NCI-H146 (cell line): ENCODE measurements around the gene WDFY3.
"Not testable (repeated sequence)": the region's sequence is repeated elsewhere in the genome, so short reads cannot be mapped to it uniquely, and the experiment has no call there.

Source experiments
- DNase-seq: peaks from one replicate; lab custom pipeline; 2025; lab: John Stamatoyannopoulos, UW

WDFY3 gene

DNA sequence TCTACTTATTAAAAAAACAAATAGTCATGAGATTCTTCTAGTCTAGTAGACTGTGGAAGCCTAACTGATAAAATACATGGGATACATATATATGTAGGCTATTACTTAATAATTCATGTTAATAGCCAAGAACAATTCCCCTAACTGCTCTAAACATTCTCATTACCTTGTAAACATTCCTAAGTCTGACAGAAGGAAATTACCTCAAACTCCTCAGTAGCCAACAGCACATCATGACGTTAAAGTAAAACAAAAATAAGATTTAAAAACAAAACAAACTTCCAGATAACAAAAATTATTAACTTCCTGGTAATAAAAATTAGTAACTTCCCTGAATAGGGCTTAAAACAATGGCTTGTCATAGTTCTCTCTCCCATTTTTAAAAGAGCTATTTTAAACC, 109.2 kb downstream of the WDFY3 start:
- DNase-seq = no peak

- DNase-seq = peak; percentile 50
Measured at GRCh38 chr4:84856468-84857049, 109.9 kb downstream of the WDFY3 start.

DNA sequence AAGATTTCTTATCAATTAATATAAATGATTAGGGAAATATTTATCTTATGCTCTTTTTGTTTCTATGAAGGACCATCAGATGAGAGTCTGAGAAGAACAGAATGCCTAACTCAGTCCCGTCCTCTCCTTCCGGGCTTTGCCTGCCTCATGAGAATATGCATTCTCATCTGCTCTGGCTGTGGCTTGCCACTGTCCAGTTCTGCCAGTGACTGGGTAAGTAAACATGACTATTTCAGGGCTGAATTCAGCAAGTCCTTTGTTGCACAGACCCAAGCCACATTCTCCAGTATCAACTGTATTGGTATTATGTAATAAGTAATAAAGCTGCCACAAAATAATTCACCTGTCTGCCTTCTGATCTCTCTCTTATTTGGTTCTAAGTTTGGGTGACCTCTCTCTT, 110.7 kb downstream of the WDFY3 start:
- peak; percentile 50 for DNase-seq

DNA sequence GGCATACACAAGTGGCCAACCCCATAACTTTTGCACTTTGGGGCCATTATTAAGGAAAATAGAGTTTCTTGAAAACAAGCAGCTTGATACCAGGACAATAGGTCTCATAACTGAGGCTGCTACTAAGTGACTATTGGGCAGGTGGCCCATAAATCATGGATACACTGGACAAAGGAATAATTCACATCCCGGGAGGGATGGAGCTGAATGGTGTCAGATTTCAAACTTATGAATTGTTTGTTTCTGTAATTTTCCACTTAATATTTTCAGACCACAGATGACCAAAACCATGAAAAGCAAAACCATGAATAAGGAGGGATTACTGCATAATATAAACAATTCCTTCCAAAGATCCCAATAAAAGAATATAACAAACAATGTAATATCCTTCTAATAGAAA, 114.4 kb downstream of the WDFY3 start:
- peak; percentile 68 for DNase-seq

GRCh38 chr4:84849051-84849640, 117.3 kb downstream of the WDFY3 start:
- no peak for DNase-seq

GRCh38 chr4:84848432-84848831, 118.1 kb downstream of the WDFY3 start:
- no peak for DNase-seq

DNA sequence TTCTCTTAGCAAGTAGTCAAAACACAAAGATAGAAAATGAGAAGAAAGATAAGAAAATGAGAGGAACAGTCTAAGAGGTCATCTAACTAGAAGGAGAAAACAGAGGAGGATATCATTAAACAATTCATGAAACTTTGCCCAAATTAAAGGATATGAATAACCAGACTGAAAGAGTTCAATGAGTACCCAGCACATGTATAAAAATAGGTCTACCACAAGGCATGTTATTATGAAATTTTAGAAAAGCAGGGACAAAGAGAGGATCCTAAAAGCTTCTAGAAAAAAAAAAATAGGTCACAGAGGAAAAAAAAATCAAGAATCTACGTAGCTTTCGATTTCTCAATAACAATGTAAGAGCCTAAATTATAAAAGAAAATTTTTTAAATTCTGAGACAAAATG, 118.5 kb downstream of the WDFY3 start:
- DNase-seq = no peak

DNA sequence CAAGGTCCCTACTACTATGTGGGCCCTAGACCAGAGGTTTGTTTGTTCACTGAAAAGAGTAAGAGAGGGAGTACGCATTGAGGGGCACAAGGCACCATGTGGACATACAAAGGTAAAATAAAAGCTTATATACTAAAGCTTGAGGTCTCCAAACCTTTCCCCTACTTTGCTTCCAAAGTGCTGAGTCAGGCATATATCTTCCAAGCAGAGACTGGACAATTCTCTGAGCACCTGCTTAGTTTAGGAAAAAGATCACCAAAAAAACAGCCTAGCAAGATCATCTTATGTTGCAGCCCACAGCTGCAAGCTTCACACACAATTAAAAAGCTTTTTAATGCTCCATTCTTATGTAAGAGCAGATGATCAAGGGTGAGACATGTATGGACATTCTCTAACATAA, 119.5 kb downstream of the WDFY3 start:
- no peak for DNase-seq

GRCh38 chr4:84841435-84841834, 125.1 kb downstream of the WDFY3 start:
- DNase-seq = no peak

- DNase-seq = no peak
Measured at GRCh38 chr4:84837751-84838150, 128.7 kb downstream of the WDFY3 start.

GRCh38 chr4:84829633-84830032, 136.9 kb downstream of the WDFY3 start:
- not testable (repeated sequence) for DNase-seq

DNA sequence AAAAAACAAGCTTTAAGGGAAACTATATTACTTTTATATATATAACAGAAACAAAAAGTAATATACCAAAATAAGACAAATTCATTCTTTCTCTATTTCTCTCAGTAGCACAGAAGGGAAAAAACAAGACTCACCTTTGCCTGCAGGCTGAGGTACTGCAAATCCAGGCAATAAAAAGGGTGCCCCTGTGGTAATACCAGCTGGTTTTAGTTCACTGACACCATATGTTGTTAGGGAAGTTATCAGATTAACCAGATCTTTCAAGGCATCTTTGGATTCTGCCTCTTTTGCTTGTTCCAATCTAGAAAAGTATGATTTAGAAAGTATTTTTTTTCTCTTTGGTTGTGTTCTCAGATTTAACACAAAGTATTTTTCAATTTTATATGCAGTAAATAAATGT, 139.8 kb downstream of the WDFY3 start:
- DNase-seq = no peak

DNA sequence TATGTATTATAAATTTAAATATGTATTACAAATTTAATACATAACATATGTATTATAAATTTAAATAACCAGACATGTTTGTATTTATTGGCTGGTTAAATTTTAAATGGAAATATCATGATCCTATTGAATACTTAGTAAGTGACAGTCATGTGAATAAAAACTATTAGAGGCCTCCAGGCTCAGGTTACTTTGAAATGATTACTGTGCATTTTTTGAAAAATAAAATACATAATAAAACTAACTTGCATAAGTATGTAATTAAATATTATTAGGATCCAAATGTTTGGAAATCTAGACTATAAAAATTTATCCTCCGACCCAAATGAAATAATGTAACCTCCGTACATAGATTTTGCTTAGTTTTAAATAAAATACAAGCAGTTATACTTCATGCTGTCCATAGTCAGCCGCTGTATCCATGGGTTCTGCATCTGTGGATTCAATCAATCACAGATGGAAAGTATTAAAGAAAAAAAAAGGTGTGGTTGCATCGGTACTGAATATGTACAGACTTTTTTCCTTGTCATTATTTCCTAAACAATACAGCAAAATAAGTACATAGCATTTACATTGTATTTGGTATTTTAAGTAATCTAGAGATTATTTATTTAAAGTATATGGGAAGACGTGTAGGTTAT, 140.7 kb downstream of the WDFY3 start:
- DNase-seq = no peak

DNA sequence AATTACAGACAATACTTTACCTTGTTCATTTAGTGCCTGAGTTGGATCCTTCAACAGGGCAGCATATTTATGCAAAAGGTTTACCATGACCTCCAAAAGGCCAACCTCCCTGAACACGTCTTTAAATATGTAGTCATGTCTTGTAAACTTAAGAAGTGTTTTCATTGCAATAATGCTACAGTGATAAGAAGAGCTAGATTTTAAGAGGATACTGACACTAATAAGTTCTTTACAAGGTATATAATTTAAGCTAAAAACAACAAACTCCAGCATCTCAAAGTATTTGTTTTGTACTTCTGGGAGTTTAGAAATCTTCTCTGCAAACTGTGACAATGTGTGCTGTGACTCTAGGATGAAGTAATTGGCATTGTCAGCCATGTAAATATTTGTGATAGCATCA, 145.4 kb downstream of the WDFY3 start:
- no peak for DNase-seq

DNA sequence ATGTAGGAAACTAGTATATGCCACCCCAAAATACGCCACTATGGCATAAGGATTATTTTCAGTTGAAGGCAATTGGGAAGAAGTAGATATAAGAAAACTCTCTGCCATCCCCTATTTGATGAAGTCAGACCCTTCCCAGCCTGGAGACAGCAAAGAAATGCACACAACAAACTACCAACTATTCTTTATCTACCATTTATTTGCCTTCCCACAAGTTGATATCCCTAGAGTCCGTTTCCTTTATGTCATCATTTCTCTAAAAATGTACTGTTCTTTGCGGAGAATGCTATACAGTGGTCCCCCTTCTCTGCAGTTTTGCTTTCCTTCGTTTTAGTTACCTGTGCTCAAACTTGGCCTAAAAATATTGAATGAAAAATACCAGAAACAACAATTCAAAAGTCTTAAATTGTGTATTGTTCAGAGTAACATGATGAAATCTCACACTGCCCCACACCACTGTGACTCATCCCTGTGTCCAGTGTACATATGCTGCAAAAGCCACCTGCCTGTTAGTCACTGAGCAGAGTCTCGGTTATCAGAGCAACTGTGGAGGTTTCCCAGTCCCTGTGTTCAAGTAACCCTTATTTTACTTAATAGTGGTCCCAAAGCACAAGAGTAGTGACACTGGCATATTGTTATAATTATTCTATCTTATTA, 152.3 kb downstream of the WDFY3 start:
- DNase-seq = peak; percentile 0

- DNase-seq = no peak
Measured at GRCh38 chr4:84809946-84810345, 156.5 kb downstream of the WDFY3 start.

GRCh38 chr4:84808332-84808731, 158.2 kb downstream of the WDFY3 start:
- no peak for DNase-seq

DNA sequence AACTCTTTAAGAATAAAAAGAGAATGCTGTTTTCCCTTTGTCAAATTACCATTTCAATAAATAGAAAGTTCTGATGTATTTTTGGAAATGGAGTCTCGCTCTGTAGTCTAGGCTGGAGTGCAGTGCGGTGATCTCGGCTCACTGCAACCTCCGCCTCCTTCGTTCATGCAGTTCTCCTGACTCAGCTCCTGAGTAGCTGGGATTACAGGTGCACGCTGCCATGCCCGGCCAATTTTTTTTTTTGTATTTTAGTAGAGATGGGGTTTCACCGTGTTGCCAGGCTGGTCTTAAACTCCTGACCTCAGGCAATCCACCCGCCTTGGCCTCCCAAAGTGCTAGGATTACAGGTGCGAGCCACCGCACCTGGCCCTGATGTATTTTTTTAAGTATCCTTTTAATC, 159.9 kb downstream of the WDFY3 start:
- DNase-seq = not testable (repeated sequence)

DNA sequence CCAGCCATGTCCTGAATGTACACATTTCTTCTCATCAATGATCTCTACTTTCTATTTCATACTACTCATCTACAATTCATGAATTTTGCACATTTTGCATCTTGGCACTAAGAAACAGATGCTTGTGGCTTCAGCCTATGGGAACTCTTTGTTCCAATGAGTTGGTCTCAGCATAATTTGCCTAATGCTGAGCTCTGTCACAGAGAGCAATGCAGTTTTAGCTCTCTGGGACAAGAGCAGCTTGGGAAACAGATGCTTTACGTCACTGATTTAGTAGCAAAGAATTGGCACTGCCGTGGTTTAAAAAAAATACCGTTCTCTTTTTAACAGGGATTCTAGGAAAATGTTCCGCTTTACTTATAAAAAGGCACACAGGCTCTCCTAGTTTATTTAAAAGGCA, 162.4 kb downstream of the WDFY3 start:
- no peak for DNase-seq

- no peak for DNase-seq
Measured at GRCh38 chr4:84803720-84804119, 162.8 kb downstream of the WDFY3 start.

- no peak for DNase-seq
Measured at GRCh38 chr4:84803116-84803515, 163.4 kb downstream of the WDFY3 start.

DNA sequence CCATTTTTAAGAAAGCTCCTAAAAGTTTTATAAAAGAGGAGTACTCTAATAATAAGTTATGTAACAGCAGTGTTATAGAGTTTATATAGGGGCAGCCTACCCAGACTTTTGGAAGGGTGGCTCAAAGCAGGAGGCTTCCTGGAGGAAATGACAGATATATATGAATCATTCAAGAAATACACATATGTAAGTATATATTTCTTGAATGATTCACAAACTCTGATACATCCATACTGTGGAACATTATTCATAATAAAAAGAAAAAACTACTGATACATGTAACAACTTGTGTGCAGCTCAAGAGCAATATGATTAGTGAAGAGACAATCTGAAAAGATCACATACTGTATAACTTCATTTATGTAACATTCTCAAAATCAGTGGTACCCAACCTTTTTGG, 166.2 kb downstream of the WDFY3 start:
- DNase-seq = no peak

- DNase-seq = no peak
Measured at GRCh38 chr4:84799318-84799717, 167.2 kb downstream of the WDFY3 start.
